ENCODE data around the gene FAM240B. TPM values are rescaled to one million over a fixed set of nuclear protein-coding genes. Genes with fewer than 3 reads are reported as not detected.

Gene FAM240B
- not detected for polyA plus RNA-seq (ENCODE audit: insufficient read length)
- long read RNA-seq, donor 1, result 0 reads
- long read RNA-seq, donor 2, result 0 reads
- long read RNA-seq, donor 3, result 0 reads
- long read RNA-seq, donor 4, result 0 reads
- long read RNA-seq, donor 5, partial matches to known transcripts, result 0 of 1 reads
- long read RNA-seq, donor 5, other reads (novel, unspliced or antisense), result 0 of 1 reads
- long read RNA-seq, donor 6, result 0 reads
- long read RNA-seq, donor 7, result 0 reads
- long read RNA-seq, donor 8, result 0 reads

DNA sequence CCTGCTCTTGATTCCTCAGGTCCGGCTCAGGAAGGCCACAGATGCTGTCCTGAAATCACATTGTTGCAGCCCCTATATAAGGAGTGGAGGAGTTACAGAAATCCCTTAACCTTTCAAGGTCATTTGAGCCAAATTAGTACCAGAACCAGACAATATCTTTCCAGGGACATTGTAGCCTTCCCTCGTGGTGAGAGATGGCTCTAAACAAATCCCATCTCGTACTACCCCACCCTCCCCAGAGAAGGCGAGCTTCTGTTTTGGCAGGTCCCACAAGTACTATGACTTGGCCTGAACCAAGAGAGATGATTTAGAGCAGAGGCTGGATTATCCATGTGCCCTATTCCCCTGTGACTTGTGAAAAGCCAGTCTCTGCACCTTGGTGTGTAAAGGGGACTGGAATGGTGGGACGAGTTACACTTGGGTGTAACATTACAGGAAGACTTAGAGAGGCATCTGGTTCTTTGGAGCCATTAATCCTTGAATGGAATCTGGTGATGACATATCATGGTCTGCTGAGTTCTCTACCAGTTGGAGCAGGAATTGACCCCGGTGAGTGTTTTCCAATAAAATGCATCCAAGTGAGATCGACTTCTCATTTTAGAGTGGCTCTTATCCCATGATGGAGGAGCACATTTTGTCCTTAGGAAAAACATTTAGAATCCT is at the start of gene FAM240B:
TSS of gene FAM240B (minus strand) at position 51 of the 663 bp plus-strand sequence. CDS start 16,134 bp downstream, outside the sequence.
- peak; percentile 32 for DNase-seq

DNA sequence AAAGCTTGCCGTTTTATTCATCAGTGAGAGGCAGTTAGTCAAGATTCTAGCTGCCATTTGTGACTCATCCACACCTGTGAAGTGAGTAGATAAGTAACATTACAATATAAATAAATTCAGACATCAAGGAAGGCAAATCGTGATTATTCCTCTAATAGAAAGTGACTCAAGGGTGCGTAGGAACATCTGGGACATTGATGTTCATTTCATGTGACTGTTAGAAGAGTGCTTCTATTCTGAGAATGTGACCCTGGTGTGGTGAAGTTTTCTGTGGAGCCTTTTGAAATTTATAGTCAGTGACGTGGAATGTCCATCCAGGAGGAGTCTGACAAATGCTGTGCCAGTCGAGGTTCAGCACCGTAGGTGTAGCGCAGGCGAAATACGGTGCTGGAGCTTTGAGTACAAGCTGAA is 48.4 kb upstream of the FAM240B start:
- no peak for DNase-seq

DNA sequence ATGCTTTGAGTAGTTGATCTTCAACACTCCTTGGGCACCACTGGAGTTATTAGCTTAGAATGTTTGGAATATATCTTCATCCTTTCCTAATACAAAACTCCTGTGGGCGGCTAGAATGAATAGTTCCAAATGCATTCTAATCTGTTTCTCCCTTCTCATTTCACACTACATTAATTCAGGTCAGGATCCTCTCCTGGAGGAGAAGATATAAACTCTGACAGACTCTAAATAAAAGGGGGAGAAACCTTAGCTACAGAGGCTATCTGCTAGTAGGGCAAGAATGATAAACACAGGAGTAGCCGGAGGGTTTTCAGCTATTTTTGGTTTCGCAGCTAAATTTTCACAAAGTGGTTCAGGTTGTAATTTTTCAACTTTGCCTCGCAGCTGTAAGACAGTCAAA is 45.2 kb upstream of the FAM240B start:
- peak; percentile 65 for DNase-seq

DNA sequence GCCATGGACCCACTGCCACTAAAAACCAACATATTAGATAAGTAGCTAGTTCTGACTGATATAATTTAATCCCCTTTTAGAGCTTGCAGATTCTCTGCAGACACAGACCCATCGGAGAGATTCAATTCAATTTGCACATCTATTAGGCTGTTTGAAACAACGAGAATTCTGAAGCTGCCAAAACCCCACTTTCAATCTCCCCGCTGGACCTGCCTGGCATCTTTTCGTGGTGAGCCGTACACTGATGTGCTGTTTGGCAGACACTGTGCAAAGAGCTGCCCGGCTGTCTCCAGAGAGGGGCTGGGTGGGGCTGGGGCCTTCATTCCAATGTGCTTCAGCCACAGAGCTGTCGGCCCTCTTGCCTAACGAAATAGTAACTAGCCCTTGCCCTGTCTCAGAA is 42.1 kb upstream of the FAM240B start:
- DNase-seq, result no peak

DNA sequence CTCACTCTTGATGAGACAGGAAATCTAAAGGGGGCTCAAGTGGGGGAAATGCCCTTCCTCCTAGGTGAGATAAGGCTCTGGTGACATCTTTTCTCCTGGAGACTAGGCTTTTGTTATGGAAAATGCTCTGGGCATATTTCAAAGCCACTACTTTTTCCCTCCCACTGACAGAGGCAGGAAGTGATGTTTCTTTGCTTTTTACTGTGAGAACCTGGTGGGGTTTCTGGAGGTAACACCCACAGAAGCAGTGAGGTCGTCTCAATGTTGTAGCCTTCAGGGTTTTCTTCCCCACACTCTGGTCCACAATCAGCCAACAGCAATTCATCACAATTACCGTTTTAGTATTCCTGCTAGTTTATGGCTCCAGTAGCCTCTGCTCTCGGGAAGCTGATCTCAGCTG is 41.4 kb upstream of the FAM240B start:
- no peak for DNase-seq

DNA sequence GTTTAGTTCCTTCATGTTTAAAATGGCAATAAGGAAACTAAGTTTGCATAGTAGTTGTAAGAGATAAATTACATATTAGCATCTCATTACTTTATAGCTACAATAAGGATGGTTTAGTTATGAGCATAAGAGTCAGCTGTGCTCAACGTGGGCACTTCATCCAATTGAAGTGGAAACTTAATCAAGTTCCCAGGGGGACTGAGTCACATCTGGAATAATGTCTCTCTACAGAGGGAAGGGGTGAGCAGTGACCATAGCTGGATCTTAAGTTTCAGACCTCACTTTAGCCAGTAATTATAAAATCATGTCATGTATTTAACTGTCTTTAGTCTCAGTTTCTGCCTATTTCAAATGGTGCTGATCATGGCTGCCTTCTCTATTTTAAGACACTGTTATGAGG is 36.8 kb upstream of the FAM240B start:
- DNase-seq, result no peak

DNA sequence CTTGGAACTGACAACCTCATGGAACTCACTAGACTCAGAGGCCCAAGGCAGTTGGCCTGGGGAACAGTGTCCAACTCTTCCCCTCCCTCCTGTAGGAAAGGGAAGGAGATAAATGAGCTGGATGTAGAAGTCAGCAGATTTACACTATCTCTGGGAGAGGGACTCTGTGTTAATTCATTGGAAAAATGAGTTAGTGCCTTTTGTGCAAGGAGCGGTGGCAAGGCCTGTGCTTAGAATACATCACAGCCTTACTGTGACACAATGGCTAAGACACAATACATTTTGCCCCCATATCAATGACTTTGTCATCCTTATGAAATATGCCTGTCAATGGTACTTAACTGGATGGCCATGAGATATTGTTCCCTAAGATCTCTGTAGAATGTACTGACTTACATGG is 28.0 kb upstream of the FAM240B start:
- DNase-seq, result no peak

DNA sequence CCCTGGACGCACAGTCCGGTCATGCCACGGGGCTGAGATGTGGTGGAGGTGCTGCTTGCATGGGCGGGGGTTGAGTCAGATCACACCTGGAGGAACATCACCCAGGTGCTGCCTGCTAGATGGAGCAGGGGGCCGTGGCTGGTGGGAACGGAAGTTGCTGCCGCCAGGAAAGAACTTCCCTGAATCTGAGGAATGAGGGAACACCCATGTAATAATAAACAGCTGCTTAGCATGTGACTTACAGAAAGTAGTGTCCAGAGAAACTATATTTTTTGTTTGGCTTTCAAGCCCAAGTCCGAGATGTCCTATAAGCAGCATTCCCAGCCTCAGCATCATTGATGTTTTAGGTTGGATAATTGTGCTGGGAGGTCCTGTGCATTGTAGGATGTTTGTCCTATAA is 27.1 kb upstream of the FAM240B start:
- no peak for DNase-seq

DNA sequence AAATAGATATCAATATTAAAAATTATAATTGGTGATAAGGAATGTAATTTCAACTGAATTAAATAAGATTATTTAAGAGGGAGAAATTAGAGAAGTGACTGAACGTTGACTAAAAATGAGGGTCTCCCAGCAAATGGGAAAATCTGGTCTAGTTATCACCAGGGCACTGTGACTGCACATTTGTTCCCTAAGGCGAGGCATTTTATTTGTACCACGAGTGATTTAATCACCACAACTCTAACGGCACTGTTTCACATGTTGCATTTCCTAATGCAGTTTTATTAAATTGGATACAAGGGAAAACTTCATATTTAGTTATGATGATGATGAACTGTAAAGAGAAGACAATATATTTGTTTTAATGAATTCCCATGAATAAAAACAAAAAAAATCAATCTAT is 26.4 kb upstream of the FAM240B start:
- DNase-seq, result no peak

DNA sequence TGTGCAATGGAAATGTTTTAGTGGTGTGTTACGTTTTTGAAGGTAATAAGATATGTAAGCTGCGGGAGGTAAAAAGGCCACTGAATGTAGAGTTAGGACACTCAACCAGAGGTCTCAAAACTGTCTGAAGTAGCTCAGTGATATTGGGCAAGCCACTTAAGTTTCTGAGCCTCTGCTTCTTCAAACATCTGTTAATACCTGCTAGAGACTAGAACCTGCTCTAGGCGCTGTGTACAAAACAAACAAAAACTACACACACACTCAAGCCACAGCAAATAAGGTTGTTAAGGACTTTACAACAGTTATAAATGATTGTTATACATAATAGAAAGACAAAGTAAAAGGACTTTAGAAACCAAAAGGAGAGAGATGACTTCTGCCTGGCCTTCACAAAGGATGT is 24.6 kb upstream of the FAM240B start:
- DNase-seq, result no peak

DNA sequence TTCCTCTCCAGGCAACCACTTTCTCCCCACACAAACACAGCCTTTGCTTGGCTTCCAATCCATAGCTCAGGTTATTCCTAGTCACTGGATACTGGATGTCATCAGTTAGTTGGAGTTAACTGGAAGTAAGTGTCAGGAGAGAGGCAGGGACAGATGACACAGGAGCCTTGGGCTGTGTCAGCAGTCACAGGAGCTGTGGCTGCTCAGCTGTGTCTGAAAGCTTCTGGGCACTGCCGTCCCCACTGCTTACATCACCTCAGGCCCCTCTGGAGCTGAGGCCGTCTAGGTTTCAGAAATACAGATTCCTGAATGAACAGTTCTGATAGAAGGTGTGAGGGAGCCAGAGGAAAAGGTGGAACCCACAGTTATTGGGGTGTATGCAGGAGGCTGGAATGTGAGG is 17.3 kb upstream of the FAM240B start:
- no peak for DNase-seq

DNA sequence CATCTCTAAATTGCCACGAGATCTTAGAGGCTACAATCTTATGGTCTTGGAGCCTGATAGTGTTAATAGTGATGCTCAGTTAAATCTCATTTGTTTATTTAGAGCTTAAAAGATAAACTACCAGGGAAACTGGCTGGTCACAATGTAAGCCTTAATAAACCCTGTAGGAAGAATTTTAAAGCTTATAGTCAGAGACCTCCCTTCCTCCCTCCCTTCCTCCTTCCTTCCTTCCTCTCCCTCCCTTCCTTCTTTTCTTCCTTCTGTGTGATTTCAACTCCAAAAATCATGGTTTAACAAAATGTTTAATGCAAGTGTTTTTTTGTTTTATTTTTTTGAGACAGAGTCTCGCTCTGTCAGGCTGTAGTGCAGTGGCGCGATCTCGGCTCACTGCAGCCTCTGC is 14.9 kb upstream of the FAM240B start:
- DNase-seq, result no peak

DNA sequence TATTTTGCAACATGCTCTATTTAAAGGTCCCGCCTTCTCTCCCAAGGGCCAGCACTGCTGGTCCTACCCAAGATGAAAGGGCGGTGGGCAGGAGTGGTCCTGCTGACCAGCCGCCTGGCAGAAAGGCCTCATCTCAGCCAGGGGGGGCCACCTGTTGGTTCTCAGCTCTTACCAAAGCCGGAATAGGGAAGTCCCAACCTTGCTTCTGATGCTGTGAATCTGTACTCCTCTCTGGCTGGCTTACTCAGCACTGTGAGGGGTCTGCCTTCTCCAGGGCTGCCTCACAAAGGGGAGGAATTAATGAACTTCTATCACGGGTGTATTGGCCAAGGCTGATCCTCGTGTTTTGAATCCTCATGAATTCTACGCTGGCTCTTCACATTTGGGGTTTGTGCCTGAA is 13.6 kb upstream of the FAM240B start:
- no peak for DNase-seq

DNA sequence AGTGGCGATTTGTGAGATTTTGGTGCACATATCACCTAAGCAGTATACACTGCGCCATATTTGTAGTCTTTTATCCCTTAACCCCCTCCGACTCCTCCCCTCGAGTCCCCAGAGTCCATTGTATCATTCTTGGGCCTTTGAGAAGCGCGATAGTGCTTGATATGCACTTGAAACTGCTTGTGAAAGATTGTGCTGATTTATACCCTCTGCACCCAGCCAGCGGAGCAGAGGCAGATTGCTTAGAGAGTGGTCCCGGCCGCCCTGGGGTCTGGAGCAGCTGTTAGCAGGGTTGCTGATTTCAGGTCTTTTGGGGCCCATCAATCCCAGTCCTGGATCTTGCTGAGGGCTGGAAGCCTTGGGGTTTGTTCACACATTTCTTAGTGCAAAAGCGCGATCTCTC is 13.0 kb upstream of the FAM240B start:
- no peak for DNase-seq

DNA sequence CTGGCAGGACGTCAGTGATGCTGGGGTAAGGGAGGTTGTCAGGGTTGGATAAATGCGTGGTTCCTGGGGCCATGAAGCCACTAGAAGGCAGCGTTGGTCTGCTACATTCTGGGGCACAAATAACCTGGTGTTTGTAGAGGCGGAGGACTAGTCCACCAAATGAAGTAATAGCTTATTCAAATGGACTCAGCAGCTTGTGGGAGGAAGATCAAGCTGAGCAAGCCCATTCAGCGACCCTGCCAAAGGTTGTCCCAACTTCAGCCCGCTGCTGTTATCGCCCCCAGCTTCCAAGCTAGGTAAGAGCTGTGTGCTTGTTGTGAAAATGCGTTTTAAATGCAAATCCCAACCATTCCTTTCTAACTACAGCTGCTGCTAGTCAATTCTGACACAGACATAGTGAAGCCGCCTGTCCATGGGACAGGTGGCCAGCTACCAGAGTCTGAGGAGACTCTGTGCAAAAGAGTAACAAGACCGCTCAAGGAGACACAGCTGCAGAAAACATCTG is 7.6 kb upstream of the FAM240B start:
- DNase-seq, result peak; percentile 34

DNA sequence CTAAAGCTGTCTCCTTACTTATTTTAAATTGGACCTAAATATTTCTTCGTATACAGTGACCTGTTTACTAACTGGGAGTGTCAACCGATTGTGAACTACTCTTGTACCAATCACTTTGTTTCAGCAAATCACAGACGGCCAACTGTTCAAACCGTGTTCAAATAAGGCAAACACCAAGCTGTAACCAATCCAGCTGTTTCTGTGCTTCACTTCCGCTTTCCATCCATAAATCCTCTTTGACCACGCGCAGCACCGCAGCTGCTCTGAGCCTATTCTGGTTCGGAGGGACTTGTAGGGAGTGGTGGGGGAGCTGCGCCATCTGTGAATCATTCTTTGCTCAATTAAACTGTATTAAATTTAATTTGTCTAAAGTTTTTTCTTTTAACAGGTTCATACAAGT is 4.8 kb upstream of the FAM240B start:
- peak; percentile 7 for DNase-seq

DNA sequence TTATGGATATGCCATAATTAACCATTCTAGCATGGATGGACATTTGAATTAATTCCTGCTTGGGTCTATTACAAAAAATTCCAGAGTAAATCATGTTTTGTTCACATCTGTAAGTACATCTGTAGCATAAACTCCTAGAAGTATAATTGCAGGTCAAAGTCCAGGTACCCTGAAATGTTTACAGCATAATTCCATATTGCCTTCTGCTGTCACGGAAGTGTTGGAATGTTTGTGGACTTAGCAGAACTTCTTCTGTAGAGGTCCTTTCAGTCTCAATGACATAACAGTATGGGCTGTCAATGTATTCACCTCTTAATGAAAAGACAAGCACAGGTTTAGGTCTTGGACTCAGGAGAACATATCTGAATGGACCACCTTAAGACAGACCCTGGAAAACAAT is 1.8 kb downstream of the FAM240B start:
- DNase-seq, result no peak

DNA sequence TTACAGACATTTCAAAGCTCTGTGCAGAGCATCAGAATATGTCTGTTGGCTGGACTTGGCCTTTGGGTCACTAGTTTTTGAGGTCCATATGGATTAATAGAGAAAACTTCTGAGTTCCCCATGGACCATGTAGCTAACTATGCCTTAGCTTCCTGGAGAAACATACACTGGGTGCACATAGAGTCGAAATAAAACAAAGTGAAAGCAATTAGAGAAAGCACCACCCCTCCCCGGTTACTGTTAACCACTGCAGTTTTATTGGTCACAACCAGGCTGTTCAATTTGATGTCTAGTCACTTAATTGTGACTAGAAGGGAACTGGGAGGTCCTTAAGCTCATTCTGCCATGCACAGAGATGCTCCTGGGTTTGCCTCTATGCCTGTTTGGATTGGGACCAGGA is 4.2 kb downstream of the FAM240B start:
- no peak for DNase-seq

DNA sequence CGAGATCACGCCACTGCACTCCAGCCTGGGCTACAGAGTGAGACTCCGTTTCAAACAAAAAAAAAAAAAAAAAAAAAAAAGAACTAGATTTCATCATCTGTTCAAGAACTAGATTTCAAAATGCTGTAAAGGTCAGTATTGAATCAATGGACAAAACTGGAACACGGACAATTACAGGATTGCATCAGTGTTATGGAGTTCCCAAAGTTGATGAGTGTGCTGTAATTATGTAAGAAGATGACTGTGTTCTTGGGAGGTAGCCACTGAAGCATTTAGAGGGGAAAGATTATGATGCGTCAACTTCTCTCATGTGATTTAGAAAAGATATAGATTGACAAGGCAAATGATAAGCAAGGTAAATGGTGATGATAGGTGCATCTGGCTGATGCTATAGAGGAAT is 6.5 kb downstream of the FAM240B start:
- no peak for DNase-seq

DNA sequence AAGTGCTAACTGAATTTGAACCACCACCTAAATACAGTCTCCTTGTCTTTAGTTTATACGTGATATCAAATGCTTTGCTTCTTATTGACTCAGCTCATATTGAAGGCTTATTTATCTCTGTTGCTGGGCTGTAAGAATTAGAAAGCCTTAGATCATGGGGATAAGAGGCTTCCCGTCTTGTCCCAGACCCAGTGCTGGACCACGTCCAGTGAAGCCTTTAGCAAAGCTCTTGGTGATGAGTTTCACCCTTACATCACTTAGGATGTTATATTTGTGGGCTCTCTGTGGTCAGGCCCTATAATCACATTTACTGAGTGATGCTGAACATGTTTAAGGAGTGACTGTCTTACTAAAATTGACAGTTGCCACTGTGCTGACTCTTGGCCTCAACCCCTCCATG is 11.2 kb downstream of the FAM240B start:
- no peak for DNase-seq

DNA sequence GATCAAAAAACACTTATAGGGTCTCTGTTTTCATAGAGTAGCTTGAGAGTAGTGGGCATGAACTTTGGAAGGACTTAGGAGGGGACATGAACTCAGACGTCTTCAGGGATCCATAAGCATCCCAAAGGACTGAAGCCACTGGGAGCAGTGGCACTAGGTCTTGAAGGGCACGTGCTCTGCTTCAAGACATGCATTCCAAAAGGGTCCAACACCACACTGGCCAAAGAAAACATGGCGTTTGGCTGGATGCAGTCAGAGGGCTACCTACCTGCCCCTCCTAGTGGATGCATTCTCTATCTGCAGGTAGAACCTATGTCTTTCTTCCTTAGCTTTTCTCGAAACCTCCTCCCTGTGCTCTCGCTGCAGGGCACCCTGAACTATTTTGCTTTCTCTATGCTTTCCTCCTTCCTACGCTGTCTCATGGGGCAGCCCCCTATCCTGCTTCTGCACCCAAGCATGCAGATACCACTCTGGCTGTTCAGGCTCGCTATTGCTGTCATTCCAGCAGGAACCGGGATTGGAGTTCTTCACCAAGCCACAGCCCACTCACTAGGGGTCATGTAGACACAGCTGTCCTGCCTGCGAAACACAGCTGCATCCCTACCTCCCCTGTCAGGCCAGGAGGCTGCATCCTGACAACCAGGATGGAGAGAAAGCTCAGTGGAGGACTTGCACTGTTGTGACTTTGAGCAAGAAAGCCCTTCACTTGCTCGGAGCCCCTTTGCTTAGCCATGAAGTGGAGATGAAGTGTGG is 11.9 kb downstream of the FAM240B start:
- DNase-seq, result no peak

DNA sequence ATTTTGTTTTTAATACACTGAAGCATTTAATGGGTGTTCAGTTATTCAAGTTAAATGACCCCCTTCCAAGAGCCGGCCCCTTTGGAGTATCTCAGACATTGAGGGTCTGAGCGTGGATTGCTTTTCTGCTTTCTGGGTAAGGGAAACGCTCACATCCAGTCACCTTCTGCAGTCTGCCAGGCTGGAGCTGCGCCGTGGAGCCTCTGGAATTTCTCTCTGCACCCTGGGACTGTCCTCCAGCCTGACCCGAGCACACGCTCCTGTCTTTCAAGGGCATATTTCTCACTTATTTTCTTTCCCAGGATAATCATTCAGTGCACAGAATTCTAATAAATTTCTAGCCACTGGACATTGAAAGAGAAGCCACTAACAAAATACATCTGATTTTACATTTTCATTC is 13.4 kb downstream of the FAM240B start:
- DNase-seq, result no peak

DNA sequence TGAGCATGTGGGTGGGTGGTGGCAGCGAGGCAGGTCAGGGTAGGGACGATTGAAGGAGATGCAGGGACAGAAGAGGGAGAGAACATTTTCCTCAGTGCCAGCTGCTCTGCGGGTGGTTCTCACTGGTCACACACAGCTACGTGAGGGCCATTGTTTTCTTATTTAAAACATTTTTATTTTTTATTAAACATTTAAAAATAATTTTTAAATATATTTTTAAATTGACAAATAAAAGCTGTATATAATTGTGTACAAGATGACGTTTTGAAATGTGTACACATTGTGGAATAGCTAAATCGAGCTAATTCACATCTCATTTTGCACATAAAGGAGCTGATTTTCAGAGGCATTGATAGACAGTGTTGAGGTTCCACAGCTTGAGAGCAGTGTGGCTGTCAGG is 14.0 kb downstream of the FAM240B start:
- DNase-seq, result no peak
